DMS 273 (cell line): ENCODE results near the gene SHC3.
"Not testable (repeated sequence)": the region's sequence is repeated elsewhere in the genome, so short reads cannot be mapped to it uniquely, and the experiment has no call there.

Source experiments
- DNase-seq: peaks from one replicate; lab custom pipeline; 2025; ENCODE audit not compliant: unreplicated experiment; lab: John Stamatoyannopoulos, UW

SHC3 gene, protein sequence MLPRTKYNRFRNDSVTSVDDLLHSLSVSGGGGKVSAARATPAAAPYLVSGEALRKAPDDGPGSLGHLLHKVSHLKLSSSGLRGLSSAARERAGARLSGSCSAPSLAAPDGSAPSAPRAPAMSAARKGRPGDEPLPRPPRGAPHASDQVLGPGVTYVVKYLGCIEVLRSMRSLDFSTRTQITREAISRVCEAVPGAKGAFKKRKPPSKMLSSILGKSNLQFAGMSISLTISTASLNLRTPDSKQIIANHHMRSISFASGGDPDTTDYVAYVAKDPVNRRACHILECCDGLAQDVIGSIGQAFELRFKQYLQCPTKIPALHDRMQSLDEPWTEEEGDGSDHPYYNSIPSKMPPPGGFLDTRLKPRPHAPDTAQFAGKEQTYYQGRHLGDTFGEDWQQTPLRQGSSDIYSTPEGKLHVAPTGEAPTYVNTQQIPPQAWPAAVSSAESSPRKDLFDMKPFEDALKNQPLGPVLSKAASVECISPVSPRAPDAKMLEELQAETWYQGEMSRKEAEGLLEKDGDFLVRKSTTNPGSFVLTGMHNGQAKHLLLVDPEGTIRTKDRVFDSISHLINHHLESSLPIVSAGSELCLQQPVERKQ

DNA sequence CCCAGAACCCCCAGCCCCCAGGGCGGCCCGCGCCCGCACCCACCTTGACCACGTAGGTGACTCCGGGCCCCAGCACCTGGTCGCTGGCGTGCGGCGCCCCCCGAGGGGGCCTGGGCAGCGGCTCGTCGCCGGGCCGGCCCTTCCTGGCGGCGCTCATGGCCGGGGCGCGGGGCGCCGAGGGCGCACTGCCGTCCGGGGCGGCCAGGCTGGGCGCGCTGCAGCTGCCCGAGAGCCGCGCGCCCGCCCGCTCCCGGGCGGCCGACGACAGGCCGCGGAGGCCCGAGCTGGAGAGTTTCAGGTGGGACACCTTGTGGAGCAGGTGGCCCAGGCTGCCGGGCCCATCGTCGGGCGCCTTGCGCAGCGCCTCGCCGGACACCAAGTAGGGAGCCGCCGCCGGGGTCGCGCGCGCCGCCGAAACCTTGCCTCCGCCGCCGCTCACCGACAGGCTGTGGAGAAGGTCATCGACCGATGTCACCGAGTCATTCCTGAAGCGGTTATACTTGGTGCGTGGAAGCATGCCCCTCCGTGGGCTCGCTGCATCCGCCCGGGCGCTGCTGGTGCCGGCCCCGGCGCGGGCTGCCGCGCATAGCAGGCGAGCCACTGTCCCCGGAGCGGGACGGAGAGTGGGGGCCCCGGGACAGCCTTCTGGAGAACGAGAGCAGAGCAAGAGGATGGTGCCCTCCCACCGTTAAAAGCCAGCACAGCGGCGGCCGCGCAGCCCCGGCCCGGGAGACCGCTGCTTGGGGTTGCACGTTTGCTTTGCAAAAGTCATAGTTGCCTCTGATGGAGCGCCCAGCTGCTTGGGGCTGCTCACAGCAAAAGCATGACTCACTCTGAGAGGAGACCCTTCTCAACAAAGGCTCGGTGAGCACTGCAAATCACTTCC is at the start of gene SHC3:
Gene SHC3, minus strand, starts transcription at position 875 of the 886 bp plus-strand sequence. Its CDS starts 358 bp downstream, at position 517.
- peak; percentile 44 for DNase-seq

DNA sequence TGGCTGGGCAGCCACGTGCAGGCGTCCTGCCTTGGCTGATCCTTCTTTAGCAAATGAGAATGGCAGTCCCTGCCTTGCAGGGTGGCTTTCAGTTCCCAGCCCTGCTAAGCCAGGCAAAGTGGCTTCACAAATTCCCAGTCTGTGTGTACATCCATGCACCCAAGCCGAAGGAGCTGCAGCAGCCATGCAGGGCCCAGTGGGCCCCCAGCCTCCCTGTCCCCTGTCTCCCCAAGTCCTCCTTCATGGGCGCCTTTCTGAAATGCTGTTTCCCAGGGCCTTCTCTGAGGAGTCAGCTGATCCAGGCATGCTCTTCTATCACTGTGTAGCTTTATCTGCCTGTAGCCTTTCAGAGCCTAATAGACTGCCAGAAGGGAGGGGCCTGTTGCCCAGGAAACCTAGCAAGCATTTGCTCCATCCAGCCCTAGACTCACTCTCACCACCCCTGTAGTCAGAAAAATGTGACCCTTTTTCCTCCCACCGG is 47.4 kb upstream of the SHC3 start:
- DNase-seq, result peak; percentile 40

DNA sequence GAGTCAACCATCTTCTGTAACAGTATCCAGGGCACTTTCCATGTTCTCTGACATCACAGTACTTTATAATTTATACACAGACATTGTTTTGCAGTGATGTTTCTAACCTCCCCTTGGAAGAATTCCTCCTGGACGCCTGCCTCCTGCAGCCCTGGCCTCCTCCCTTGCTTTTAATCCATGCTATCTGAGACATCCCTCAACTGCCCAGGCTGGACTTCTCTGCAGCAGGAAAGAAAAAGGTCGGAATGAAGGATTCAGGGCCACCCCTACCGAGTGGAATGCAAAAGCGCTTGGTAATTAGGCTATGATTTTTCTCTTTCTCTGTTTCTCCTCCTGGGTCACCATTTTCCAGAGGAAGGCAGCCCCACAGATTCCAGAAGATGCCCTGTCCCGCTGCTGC is 47.0 kb upstream of the SHC3 start:
- DNase-seq, result no peak

DNA sequence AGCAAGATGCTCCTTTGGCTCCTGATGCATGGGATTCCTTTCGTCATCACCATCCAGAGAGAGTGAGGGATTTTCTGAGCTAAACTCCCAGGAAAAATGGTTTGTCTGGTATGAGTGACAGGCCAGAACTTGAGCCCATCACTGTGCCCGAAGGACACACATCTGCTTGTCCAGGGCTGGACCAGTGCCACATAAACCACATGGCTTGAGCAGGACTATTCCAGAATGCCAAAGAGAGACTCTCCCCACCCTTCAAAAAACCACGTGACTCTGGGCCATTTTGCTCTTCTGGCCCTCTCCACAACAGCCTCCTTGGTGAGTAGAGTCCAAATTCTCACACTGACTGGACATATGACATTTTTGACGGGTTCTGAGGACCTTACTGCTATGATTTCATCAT is 46.4 kb upstream of the SHC3 start:
- DNase-seq, result no peak

DNA sequence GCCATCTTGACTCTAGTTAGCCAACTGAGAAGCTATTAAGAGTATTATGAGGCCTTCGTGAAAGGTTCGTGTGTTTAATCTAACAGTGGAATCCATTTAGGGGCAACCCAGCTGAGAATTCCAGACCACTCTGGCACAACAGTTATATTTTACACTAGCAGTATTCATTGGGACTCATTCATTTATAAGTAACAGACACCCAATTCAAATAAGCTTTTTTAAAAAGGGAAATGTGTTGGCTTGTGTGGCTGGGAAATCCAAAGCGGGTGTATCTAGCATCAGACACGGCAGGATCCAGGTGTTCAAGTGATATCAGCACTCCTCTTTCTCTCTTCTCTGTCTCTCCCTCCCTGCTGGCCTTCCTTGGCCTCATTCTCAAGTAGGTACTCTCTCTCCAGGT is 46.0 kb upstream of the SHC3 start:
- no peak for DNase-seq

DNA sequence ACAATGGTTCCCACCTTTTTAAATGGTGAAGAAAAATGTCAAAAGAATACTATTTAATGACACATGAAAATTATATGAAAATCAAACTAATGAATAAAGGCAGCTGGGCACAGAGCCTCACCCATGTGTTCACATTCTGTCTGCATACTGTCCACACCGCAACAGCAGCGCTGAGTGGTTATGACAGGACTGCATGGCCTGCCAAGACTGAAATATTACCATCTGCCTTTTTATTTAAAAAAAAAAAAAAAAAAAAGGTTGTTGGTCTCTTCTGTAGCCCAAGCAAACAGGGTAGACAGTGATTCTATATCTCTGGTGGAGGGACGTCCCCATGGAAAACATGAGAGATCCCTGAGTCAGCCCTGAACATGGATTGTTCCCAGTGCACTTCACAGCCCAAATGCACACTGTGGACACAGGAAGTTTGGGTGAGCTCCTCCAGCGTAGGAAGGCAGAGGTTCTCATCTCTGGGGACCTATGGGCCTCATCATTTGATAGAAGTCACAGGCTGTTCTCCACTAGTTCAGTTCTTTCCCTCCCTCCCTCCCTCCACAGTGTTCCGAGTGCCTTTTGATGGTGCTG is 44.9 kb upstream of the SHC3 start:
- DNase-seq, result no peak

DNA sequence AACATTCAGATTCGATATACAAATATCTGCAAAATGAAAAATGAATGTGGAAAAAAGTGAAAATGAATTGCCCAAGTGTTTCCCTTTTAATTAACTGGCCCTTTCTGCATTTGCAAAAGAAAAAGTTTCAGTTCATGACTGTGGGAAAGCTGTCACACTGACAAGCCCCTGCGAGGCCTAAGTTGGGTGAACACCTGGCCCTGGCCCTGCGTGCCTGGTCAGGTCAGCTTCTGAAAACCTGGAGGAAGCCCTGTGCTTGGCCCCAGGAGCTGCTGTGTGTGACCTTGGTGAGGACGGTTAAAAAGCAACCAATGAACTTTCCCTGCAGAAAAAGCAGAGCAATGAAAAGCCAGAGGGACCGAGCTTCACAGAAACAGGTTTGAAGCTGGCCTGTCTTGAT is 41.0 kb upstream of the SHC3 start:
- no peak for DNase-seq

DNA sequence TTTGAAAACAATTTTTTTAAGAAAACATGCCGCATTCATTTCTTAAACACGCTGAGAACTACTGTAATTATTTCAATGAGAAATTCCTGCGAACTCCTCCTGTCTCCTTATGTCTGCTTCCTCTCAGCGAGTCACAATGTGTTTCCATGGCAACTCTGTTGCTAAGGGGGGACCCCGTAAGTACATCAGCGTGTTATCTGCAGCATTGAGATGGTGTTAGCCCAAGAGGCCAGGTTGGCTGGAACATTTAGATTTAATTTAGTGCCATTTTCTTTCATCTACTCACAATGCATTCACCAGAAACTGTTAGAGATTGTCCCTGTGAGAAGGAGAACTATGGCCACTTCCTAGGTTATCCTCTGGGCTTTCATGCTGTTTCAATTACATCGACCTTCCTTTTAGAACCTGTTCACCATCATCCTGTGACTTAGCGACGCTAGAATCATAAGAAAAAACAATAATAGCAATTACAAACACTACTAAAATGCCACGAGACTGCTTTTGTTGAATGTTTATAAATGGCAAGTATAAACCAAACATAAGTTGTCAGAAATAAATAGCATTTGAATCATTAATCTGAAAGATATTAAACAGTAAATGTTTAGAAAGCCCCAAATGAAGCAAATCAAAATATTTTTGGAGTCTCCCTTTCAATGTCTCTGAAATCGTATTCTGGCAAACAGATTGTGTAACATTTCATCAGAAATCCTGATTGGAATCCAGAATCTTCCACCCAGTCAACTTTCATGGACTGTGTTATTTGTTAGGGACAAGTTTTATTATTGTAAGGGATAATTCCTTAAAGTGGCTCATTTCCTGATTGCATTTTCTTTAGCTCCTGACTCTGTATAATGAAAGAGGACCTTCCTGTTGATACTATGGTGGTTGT is 39.7 kb upstream of the SHC3 start:
- peak; percentile 38 for DNase-seq

DNA sequence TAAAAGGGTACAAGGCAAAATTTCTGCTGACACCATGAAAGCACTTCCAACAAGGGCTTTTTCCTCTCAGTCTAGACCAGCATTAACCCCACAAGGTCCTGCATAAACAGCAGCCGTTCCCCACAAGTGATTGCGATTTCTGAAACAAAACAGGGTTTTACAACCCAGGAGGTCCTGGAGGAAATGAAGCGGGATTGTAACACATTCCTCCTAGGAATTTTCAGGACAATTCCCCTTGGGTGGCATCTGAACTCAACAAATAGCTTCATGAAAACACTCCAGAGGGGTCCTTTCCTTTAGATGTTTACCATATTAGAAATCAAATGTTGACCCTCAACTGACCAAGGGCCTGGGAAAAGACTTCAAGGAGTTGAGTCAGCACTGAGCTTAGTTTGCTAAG is 36.7 kb upstream of the SHC3 start:
- DNase-seq, result no peak

DNA sequence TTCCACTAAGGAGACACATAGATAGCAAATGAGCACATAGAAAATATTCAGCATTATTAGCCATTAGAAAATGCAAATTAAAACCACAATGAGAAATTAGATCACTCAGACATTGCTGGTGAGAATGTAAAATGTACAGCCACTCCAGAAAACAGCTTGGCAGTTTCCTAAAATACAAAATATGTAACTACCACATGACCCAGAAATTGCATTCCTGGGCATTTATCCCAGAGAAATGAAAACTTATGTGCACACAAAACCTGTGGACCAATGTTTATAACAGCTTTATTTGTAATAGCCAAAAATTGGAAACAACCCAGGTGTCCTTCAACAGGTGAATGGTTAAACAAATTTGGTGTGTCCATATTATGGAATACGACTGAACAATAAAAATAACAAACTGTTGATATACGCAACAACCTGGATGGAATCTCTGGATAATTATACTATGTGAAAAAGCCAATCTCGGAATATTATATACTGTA is 34.8 kb upstream of the SHC3 start:
- DNase-seq, result no peak

DNA sequence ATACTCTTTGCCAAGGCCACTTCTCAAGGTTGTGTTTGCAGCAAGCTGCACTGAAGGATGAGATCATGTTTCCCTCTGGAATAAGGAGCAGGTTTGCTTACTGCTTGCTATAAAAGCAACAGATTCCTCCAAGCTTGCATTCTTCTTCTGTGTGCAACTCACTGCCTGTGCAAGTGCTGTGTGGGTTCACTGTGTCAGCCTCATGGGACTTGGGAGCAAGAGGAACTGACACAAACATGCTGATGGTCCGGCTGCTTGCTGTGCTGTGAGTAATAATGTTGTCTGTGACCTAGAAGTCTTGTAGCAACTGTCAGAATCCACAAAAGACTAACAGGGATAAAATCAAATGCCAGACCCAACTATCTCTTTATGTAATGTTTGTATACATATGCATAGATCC is 33.6 kb upstream of the SHC3 start:
- no peak for DNase-seq

DNA sequence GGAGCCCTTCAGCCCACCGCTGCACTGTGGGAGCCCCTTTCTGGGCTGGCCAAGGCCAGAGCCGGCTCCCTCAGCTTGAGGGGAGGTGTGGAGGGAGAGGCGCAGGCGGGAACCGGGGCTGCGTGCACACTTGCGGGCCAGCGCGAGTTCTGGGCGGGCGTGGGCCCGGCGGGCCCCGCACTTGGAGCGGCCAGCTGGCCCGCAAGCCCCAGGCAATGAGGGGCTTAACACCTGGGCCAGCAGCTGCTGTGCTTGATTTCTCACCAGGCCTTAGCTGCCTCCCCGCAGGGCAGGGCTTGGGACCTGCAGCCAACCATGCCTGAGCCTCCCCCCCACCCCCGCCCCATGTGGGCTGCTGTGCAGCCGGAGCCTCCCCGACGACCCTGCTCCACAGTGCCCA is 30.7 kb upstream of the SHC3 start:
- not testable (repeated sequence) for DNase-seq

DNA sequence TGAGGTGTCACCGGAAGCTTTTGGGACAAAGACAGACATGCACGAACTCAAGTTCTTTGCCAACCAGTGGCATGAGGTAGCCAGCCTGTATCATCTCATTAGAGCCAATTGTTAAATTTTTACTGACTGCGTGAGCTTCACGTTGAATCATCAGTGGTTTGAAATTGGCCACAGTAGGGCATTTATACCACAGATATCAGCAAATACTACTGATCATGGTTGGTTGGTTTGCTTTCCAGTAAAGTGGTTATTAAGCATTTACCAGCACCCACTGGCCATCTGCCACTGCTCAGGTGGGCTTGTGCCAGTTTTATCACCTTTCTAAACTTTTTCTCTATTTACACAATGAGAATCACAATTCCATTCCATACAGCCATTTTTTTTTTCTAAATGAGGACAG is 28.4 kb upstream of the SHC3 start:
- DNase-seq, result no peak

DNA sequence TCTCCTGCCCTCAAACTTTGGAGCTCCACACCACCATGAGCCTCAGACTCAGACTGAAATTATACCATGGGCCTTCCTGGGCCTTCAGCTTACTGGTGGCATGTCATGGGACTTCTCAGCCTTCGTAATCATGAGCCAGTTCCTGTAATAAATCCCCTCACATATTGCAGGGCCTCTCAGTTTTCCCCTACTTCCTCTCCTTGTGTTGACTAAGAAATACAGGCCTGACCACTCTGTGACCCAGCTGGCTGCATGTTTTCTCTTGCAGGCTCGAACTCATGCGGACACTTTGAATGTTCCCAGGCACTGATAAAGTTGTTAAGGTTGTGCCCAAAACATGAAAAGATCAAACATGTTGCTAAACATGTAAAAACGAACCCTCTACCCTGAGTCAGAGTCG is 26.2 kb upstream of the SHC3 start:
- no peak for DNase-seq

DNA sequence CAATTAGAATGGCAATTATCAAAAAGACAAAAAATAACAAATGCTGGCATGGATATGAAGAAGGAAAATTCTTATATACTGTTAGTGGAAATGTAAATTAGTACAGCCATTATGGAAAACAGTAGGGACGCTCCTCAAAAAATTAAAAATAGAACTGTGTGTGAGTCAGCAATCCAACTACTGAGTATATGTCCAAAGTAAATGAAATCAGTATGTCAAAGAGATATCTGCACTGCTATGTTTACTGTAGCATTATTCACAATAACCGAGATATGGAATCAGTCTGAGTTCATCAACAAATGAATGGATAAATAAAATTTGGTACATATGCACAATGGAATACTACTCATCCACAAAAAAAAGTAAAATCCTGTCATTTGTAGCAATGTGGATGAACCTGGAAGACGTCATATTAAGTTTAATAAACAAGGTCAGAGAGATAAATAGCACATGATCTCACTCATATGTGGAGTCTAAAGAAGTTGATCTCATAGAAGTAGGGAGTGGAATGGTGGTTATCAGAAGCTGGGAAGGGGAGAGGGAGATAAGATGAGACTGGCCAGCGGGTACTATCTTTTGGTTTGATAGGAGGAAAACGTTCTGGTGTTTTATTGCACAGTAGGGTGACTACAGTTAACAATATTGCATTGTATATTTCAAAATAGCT is 16.6 kb upstream of the SHC3 start:
- no peak for DNase-seq

DNA sequence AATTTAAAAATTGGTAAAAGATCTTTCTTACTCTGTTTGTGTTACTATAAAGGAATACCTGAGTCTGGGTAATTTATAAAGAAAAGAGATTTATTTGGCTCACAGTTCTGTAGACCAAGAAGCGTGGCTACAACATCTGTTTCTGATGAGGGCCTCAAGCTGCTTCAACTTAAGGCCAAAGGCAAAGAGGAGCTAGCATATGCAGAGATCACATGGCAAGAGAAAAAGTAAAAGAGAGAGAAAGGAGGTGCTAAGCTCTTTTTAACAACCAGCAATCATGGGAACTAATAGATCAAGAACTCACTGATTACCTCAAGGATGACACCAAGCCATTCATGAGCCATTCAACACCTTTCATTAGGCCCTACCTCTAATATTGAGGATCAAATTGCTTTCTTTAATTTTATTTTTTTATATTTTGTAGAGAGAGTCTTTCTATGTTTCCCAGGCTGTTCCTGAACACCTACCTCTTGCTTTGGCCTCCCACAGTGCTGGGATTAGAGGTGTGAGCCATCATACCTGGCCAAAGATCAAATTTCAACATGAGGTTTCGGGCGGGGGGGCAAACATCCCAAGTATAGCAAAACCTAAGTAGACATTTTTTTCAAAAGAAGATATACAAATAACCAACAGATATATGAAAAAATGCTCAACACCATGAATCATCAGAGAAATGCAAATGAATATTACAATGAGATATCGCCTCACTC is 16.0 kb upstream of the SHC3 start:
- peak; percentile 35 for DNase-seq

DNA sequence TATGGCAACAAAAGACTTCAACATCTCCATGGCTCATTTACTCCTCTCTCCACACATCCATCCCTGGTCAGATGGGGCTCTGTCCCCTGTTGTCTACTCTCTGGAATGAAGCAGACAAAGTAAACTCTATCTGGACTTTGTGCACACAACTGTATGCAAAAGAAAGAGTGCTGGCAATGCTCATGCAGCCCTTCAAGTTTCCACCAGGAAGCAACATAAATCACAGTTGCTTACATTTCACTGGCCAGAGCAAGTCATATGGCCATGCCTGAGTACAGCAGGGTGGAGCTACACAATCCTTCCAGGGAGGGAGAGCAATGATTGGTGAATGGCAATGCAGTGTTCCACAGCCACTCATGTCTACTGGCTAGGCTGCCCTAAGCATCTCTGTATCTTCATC is 12.4 kb upstream of the SHC3 start:
- DNase-seq, result no peak

DNA sequence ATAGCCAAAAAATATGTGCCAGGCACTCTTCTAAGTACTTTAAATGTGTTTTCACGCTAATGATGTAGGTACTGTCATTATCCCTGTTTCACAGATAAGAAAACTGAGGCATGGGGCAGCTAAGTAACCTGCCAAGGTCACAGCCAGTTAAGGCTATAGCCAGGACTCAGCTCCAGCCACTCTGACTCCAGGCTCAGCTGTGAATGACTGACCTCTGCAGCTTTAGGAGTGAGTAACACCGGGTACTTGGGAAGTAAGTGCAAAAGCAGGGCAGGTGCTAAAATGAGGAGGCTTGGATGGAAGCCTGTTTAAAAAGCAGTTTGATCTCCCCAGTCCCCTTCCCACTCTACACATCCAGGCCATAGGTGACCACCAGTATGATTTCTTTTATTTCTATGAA is 10.6 kb upstream of the SHC3 start:
- DNase-seq, result no peak

DNA sequence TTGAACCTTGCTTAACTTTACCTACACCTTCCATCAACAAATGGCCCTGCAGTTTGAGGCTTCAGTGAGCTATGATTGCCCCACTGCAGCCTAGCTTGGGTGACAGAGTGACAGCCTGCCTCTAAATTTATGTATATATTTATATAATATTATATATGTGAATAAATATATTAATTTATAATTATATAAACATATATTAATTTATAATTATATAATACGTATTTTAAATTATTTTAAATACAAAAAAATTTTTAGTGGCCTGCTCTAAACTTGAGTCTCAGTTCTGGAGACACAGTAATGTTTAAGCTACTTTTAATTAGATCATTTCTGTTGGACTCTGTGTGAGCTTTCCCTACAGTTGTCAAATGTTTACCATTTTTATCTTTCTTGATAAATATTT is 9.3 kb upstream of the SHC3 start:
- no peak for DNase-seq
